GM12878 (cell line): Measurements from ENCODE around the gene YIF1A. TPM values are rescaled to one million over a fixed set of nuclear protein-coding genes. Genes with fewer than 3 reads are reported as not detected.

ENCODE experiments used
- BHLHE40 ChIP-seq, 2 experiments: fragments of 450-650 bp in 1 of 2; IDR thresholded peaks; 2 replicates each; pipeline ENCODE4 v1.6.1; 2011 to 2017; ENCODE audit warnings: low read depth in 2 of 2, borderline replicate concordance in 1 of 2, improper control_type of control experiment in 1 of 2, low read length in 1 of 2, mild to moderate bottlenecking in 1 of 2
- BMI1 ChIP-seq: fragments of 450-650 bp; IDR thresholded peaks from 2 replicates; pipeline ENCODE4 v1.6.1; 2016; ENCODE audit warnings: mild to moderate bottlenecking, moderate library complexity, borderline replicate concordance
- CBFB ChIP-seq: IDR thresholded peaks from 2 replicates; pipeline ENCODE4 v1.6.1; 2016; ENCODE audit warnings: antibody characterized with exemption, low read depth
- CHD1 ChIP-seq: IDR thresholded peaks from 2 replicates; pipeline ENCODE4 v1.6.1; 2012; ENCODE audit warnings: low read depth, low read length, improper control_type of control experiment
- CHD2 ChIP-seq: IDR thresholded peaks from 2 replicates; pipeline ENCODE4 v1.6.1; 2011; ENCODE audit warnings: low read depth, low read length, improper control_type of control experiment, borderline replicate concordance
- CREM ChIP-seq: IDR thresholded peaks from 2 replicates; pipeline ENCODE4 v1.6.1; 2014; ENCODE audit warnings: antibody characterized with exemption, low read depth
- EGR1 ChIP-seq, 2 experiments: IDR thresholded peaks; 1 replicate in 1 of 2; 2 replicates in 1 of 2; pipeline ENCODE4 v1.6.1; 2011 to 2012; ENCODE audit warnings: low read depth in 2 of 2, low read length in 2 of 2, borderline replicate concordance in 1 of 2, mild to moderate bottlenecking in 1 of 2, moderate library complexity in 1 of 2
- EZH2 ChIP-seq: IDR thresholded peaks from 2 replicates; pipeline ENCODE4 v1.6.1; 2012; ENCODE audit warnings: low read depth, mild to moderate bottlenecking, control low read depth, inconsistent platforms, low read length, borderline replicate concordance; ENCODE audit not compliant: control insufficient read depth
- HDAC2 ChIP-seq: fragments of 200-600 bp; sonication (generic); IDR thresholded peaks from 2 replicates; pipeline ENCODE4 v1.6.1; 2017
- JUNB ChIP-seq: IDR thresholded peaks from 2 replicates; pipeline ENCODE4 v1.6.1; 2016; ENCODE audit warnings: antibody characterized with exemption, mild to moderate bottlenecking
- NFXL1 ChIP-seq: fragments of 450-650 bp; IDR thresholded peaks from 2 replicates; pipeline ENCODE4 v1.6.1; 2017; ENCODE audit warnings: antibody characterized with exemption, mild to moderate bottlenecking, borderline replicate concordance
- NR2C2 ChIP-seq: IDR thresholded peaks from 2 replicates; pipeline ENCODE4 v1.6.1; 2011; ENCODE audit warnings: borderline replicate concordance, low read depth; ENCODE audit not compliant: control insufficient read depth, insufficient read length
- POLR2AphosphoS2 ChIP-seq: IDR thresholded peaks from 2 replicates; pipeline ENCODE4 v1.6.1; 2011; ENCODE audit warnings: low read depth, mild to moderate bottlenecking, low read length, improper control_type of control experiment, moderate library complexity
- POU2F2 ChIP-seq: IDR thresholded peaks from 3 replicates; pipeline ENCODE4 v1.6.1; 2011; ENCODE audit warnings: low read depth, mild to moderate bottlenecking, low read length, borderline replicate concordance
- SMC3 ChIP-seq: IDR thresholded peaks from 2 replicates; pipeline ENCODE4 v1.6.1; 2011; ENCODE audit warnings: low read length, improper control_type of control experiment, borderline replicate concordance
- STAT3 ChIP-seq: IDR thresholded peaks from 2 replicates; pipeline ENCODE4 v1.6.1; 2011; ENCODE audit warnings: low read depth, low read length, improper control_type of control experiment
- TARDBP ChIP-seq: IDR thresholded peaks from 2 replicates; pipeline ENCODE4 v1.6.1; 2016; ENCODE audit warnings: borderline replicate concordance
- TCF7 ChIP-seq: IDR thresholded peaks from 2 replicates; pipeline ENCODE4 v1.6.1; 2014; ENCODE audit warnings: antibody characterized with exemption, borderline replicate concordance
- WRNIP1 ChIP-seq: IDR thresholded peaks from 2 replicates; pipeline ENCODE4 v1.6.1; 2011; ENCODE audit warnings: low read depth, low read length, improper control_type of control experiment, borderline replicate concordance
- ZNF217 ChIP-seq: fragments of 450-650 bp; IDR thresholded peaks from 2 replicates; pipeline ENCODE4 v1.6.1; 2017; ENCODE audit warnings: antibody characterized with exemption, mild to moderate bottlenecking
- ZNF384 ChIP-seq: IDR thresholded peaks from 2 replicates; pipeline ENCODE4 v1.6.1; 2012; ENCODE audit warnings: low read depth, mild to moderate bottlenecking, low read length, improper control_type of control experiment, borderline replicate concordance
- polyA plus RNA-seq, 11 experiments: library from polyadenylated mRNA; depleted of rRNA in 4 of 11; unstranded in 6 of 11; stranded (reverse) in 5 of 11; fragments of >200 nt; fragmentation: Nextera tagmentation in 4 of 11; fragmentation: Illumina TruSeq in 1 of 11; extraction: Ambion mirVana in 4 of 11; extraction: Trizol in 1 of 11; gene quantifications; 1 replicate in 1 of 11; 2 replicates in 10 of 11; pipeline versions ENCODE4 v1.2.1 to v1.2.3, GENCODE V29; 2011 to 2016; ENCODE audit warnings: inconsistent platforms in 2 of 11, missing spikeins in 2 of 11, low read depth in 1 of 11
- total RNA-seq, 4 experiments: library from RNA; depleted of rRNA in 3 of 4; stranded (reverse); fragments of >200 nt in 3 of 4; fragmentation: Illumina TruSeq in 1 of 4; extraction: Trizol in 1 of 4; gene quantifications; 2 replicates each; pipeline versions ENCODE4 v1.2.1 to v1.2.3, GENCODE V29; 2013 to 2021
- TF ChIP-seq, protein P1 (sequence below): IDR thresholded peaks from 2 replicates; pipeline ENCODE4 v1.6.1; 2012; ENCODE audit warnings: low read depth, low read length, improper control_type of control experiment
- TF ChIP-seq, protein P2 (sequence below): IDR thresholded peaks from 2 replicates; pipeline ENCODE4 v1.6.1; 2012; ENCODE audit warnings: low read depth, low read length, improper control_type of control experiment
- TF ChIP-seq, protein P3 (sequence below), 3 experiments: IDR thresholded peaks in 2 of 3; conservative IDR thresholded peaks in 1 of 3; 2 replicates each; pipeline ENCODE4 v1.5.1; 2011; ENCODE audit warnings: low read depth in 3 of 3, low read length in 3 of 3, mild to moderate bottlenecking in 3 of 3, control low read depth in 2 of 3, moderate library complexity in 2 of 3, inconsistent platforms in 1 of 3, mixed read lengths in 1 of 3; ENCODE audit not compliant: control insufficient read depth in 2 of 3, insufficient read depth in 1 of 3; ENCODE audit errors: extremely low read depth in 1 of 3
- TF ChIP-seq, protein P4 (sequence below): fragments of 450-650 bp; IDR thresholded peaks from 2 replicates; pipeline ENCODE4 v1.6.1; 2018; ENCODE audit warnings: borderline replicate concordance, mild to moderate bottlenecking; ENCODE audit not compliant: partially characterized antibody

YIF1A gene
- total and polyA plus RNA-seq, 10 of the 15 experiments (the other 5 are each of a cell fraction or from before 2014, with no cell fraction given) = 6.6 to 128 (median 71.7) TPM

DNA sequence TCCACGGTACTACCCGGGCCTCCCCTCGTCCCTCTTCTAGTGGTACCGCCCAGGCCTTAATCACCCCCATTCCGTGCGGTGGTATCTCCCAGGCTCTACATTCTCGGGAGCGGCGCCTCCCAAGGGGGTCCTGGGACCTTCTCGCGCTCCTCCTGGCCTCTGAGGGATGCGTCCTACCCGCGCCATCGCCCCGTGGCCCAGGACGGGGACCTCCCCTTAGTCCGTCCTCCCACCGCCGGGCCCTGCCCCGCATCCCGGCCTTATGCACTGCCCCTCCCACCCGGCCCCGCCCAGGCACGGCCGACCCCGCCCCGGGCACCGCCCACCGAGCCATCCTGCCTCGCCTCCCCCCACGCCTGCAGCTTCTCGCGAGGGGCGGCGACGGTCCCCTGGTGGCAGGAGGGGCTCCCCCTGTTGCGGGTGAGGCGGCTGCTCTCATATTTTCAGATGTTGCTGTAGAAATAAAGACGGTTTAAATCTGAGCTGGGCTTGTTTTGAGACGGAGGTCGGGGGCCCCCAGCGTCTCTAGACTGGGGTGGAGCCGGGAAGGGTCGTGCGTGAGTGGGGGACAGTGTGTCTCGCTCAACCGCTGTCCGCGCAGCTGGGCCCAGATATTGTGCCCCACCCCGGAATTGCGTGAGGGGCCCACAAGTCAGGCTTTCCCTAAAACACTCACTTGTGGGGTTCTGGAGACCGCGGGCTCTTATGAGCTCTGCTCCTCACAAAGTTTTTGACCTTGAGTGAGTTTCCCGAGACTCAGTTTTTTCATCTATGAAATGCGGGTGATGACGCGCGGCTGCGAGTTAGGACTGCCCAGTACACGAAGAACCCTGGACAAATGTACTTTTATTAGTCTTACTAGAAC lies 21.3 kb downstream of the YIF1A start (continued):
- TF ChIP-seq, protein P1, sequence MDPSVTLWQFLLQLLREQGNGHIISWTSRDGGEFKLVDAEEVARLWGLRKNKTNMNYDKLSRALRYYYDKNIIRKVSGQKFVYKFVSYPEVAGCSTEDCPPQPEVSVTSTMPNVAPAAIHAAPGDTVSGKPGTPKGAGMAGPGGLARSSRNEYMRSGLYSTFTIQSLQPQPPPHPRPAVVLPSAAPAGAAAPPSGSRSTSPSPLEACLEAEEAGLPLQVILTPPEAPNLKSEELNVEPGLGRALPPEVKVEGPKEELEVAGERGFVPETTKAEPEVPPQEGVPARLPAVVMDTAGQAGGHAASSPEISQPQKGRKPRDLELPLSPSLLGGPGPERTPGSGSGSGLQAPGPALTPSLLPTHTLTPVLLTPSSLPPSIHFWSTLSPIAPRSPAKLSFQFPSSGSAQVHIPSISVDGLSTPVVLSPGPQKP = no peak
- TF ChIP-seq ZNF217 (no peak), STAT3 (no peak), CHD2 (peak; percentile 98), CBFB (no peak; the same call in none of the 2 replicates), TCF7 (no peak), HDAC2 (no peak), NR2C2 (no peak), TARDBP (peak; percentile 12; the same call in 1 of the 2 replicates), SMC3 (no peak), CHD1 (peak; percentile 95), EGR1 (IDR thresholded peaks at IDR 0.05; ENCODE audit: borderline replicate concordance in 1 of 2, low read depth in 2 of 2, low read length in 2 of 2) (0 out of 3 replicates have a peak, but pooled peaks of 1 of the 2 experiments have one; percentile 17), POLR2AphosphoS2 (no peak; the same call in none of the 2 replicates), JUNB (no peak), ZNF384 (no peak), EZH2 (no peak), POU2F2 (no peak), WRNIP1 (no peak), CREM (no peak), NFXL1 (no peak), BHLHE40 (IDR thresholded peaks at IDR 0.05; ENCODE audit: borderline replicate concordance in 1 of 2, low read depth in 2 of 2, low read length in 1 of 2) (peak; percentile 78 to 82), BMI1 (no peak)
- TF ChIP-seq, protein P2, sequence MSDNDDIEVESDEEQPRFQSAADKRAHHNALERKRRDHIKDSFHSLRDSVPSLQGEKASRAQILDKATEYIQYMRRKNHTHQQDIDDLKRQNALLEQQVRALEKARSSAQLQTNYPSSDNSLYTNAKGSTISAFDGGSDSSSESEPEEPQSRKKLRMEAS = no peak
- TF ChIP-seq, protein P3, sequence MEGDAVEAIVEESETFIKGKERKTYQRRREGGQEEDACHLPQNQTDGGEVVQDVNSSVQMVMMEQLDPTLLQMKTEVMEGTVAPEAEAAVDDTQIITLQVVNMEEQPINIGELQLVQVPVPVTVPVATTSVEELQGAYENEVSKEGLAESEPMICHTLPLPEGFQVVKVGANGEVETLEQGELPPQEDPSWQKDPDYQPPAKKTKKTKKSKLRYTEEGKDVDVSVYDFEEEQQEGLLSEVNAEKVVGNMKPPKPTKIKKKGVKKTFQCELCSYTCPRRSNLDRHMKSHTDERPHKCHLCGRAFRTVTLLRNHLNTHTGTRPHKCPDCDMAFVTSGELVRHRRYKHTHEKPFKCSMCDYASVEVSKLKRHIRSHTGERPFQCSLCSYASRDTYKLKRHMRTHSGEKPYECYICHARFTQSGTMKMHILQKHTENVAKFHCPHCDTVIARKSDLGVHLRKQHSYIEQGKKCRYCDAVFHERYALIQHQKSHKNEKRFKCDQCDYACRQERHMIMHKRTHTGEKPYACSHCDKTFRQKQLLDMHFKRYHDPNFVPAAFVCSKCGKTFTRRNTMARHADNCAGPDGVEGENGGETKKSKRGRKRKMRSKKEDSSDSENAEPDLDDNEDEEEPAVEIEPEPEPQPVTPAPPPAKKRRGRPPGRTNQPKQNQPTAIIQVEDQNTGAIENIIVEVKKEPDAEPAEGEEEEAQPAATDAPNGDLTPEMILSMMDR (IDR thresholded peaks at IDR 0.05 in 2 of 3, conservative IDR thresholded peaks at IDR 0.05 in 1 of 3; ENCODE audit: control insufficient read depth in 2 of 3, extremely low read depth in 1 of 3, insufficient read depth in 1 of 3, low read depth in 3 of 3, low read length in 3 of 3) = no peak
- TF ChIP-seq, protein P4, sequence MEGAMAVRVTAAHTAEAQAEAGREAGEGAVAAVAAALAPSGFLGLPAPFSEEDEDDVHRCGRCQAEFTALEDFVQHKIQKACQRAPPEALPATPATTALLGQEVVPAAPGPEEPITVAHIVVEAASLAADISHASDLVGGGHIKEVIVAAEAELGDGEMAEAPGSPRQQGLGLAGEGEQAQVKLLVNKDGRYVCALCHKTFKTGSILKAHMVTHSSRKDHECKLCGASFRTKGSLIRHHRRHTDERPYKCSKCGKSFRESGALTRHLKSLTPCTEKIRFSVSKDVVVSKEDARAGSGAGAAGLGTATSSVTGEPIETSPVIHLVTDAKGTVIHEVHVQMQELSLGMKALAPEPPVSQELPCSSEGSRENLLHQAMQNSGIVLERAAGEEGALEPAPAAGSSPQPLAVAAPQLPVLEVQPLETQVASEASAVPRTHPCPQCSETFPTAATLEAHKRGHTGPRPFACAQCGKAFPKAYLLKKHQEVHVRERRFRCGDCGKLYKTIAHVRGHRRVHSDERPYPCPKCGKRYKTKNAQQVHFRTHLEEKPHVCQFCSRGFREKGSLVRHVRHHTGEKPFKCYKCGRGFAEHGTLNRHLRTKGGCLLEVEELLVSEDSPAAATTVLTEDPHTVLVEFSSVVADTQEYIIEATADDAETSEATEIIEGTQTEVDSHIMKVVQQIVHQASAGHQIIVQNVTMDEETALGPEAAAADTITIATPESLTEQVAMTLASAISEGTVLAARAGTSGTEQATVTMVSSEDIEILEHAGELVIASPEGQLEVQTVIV = no peak
